Activated naive CD4-positive, alpha-beta T cell treated with anti-CD3 and anti-CD28 coated beads for 36 hours (primary cell): ENCODE data around the gene KNDC1. TPM values are rescaled to one million over a fixed set of nuclear protein-coding genes. Genes with fewer than 3 reads are reported as not detected.
"Not testable (repeated sequence)": the region's sequence is repeated elsewhere in the genome, so short reads cannot be mapped to it uniquely, and the experiment has no call there.

Experiments
- CTCF ChIA-PET: fragments of 350-600 bp; sonication (Branson Sonifier 250); formaldehyde crosslinking; loops from one replicate; lab custom pipeline; 2021; ENCODE audit warnings: antibody characterized with exemption; lab: Charles Lee
- DNase-seq: peaks from one replicate; pipeline ENCODE4 v3.0.0-alpha.2; 2020
- H3K27ac Mint-ChIP-seq: one replicate; pipeline ENCODE4 v1.8.0; 2021; ENCODE audit warnings: mild to moderate bottlenecking, mixed read lengths
- H3K27me3 Mint-ChIP-seq: one replicate; pipeline ENCODE4 v1.8.0; 2021; ENCODE audit warnings: low read depth, mixed read lengths
- H3K36me3 Mint-ChIP-seq: one replicate; pipeline ENCODE4 v1.8.0; 2021; ENCODE audit warnings: low read depth, mixed read lengths
- H3K4me1 Mint-ChIP-seq: one replicate; pipeline ENCODE4 v1.8.0; 2021; ENCODE audit warnings: low read depth, mixed read lengths
- H3K4me3 Mint-ChIP-seq: one replicate; pipeline ENCODE4 v1.8.0; 2021; ENCODE audit warnings: mild to moderate bottlenecking, moderate library complexity, mixed read lengths
- H3K9me3 Mint-ChIP-seq: one replicate; pipeline ENCODE4 v1.8.0; 2021; ENCODE audit warnings: mixed read lengths
- intact Hi-C: fragments of 100-400 bp; cut with micrococcal nuclease; formaldehyde crosslinking; loops from one replicate; pipeline ENCODE4 v1.15.1; 2023
- total RNA-seq, 2 experiments: library from RNA; stranded (reverse); gene quantifications; one replicate each; pipeline ENCODE4 v1.2.3, GENCODE V29; 2021

The KNDC1 gene
- total RNA-seq, 2 experiments from 2014 or later = not detected

GRCh38 chr10:133219782-133220181, 59.8 kb downstream of the KNDC1 start:
- no peak for DNase-seq
- intact Hi-C loops = no loop called here
- H3K4me3 Mint-ChIP-seq = no peak overlapping the region
- no peaks in the 10 kb centered on the region for H3K36me3 Mint-ChIP-seq
- H3K27me3 Mint-ChIP-seq = peaks cover 5% of the 10 kb centered on the region
- H3K4me1 Mint-ChIP-seq = no peaks in the 10 kb centered on the region
- CTCF ChIA-PET = no interaction called here
- H3K9me3 Mint-ChIP-seq = no peaks in the 10 kb centered on the region
- no peak overlapping the region for H3K27ac Mint-ChIP-seq

GRCh38 chr10:133221331-133221730, 61.3 kb downstream of the KNDC1 start:
- no peak for DNase-seq
- intact Hi-C loops = no loop called here
- H3K4me1 Mint-ChIP-seq = peaks cover 7% of the 10 kb centered on the region
- H3K27me3 Mint-ChIP-seq = peaks cover 10% of the 10 kb centered on the region
- H3K36me3 Mint-ChIP-seq = no peaks in the 10 kb centered on the region
- H3K27ac Mint-ChIP-seq = no peak overlapping the region
- CTCF ChIA-PET = no interaction called here
- H3K4me3 Mint-ChIP-seq = no peak overlapping the region
- H3K9me3 Mint-ChIP-seq = no peaks in the 10 kb centered on the region

GRCh38 chr10:133221756-133222155, 61.7 kb downstream of the KNDC1 start:
- DNase-seq, intact Hi-C loops, H3K36me3 Mint-ChIP-seq, CTCF ChIA-PET, H3K27ac Mint-ChIP-seq, H3K9me3 Mint-ChIP-seq, H3K4me3 Mint-ChIP-seq: not testable (repeated sequence)
- H3K4me1 Mint-ChIP-seq = peaks cover 11% of the 10 kb centered on the region
- peaks cover 14% of the 10 kb centered on the region for H3K27me3 Mint-ChIP-seq

GRCh38 chr10:133224076-133224475, 64.1 kb downstream of the KNDC1 start:
- Mint-ChIP-seq H3K36me3 (no peaks in the 10 kb centered on the region), H3K27ac (no peak overlapping the region), H3K4me1 (peaks cover 12% of the 10 kb centered on the region), H3K4me3 (no peak overlapping the region), H3K9me3 (no peaks in the 10 kb centered on the region), H3K27me3 (peaks cover 29% of the 10 kb centered on the region)
- intact Hi-C loops = no loop called here
- DNase-seq = no peak
- CTCF ChIA-PET = no interaction called here

GRCh38 chr10:133224756-133225372, 64.8 kb downstream of the KNDC1 start:
- DNase-seq = no peak
- no peaks in the 10 kb centered on the region for H3K9me3 Mint-ChIP-seq
- H3K27me3 Mint-ChIP-seq = peaks cover 35% of the 10 kb centered on the region
- intact Hi-C loops = loop anchor here (5.0 kb wide), 1 partner anchor 283 kb away; the partner anchor contains the start of gene CFAP46
- no peak overlapping the region for H3K27ac Mint-ChIP-seq
- CTCF ChIA-PET = interaction anchor here (1.0 to 1.9 kb wide), 2 partner anchors 14 to 82 kb away, joined by 3 to 7 read pairs; no protein-coding TSS in a partner anchor
- no peak overlapping the region for H3K4me3 Mint-ChIP-seq
- peaks cover 17% of the 10 kb centered on the region for H3K4me1 Mint-ChIP-seq
- no peaks in the 10 kb centered on the region for H3K36me3 Mint-ChIP-seq

- Mint-ChIP-seq H3K4me1 (peaks cover 17% of the 10 kb centered on the region), H3K9me3 (no peaks in the 10 kb centered on the region), H3K4me3 (no peak overlapping the region), H3K27me3 (peaks cover 35% of the 10 kb centered on the region), H3K27ac (no peak overlapping the region), H3K36me3 (no peaks in the 10 kb centered on the region)
- CTCF ChIA-PET = interaction anchor here (1.0 to 1.9 kb wide), 2 partner anchors 13 to 83 kb away, joined by 3 to 7 read pairs; no protein-coding TSS in a partner anchor
- peak; percentile 49 for DNase-seq
- intact Hi-C loops = loop anchor here (1.0 to 5.0 kb wide), 3 partner anchors 33 to 283 kb away; partner anchors contain the start of gene CFAP46
Observed at GRCh38 chr10:133225707-133226191, 65.7 kb downstream of the KNDC1 start.

GRCh38 chr10:133226251-133226808, 66.3 kb downstream of the KNDC1 start:
- Mint-ChIP-seq H3K4me3 (no peak overlapping the region), H3K4me1 (peaks cover 17% of the 10 kb centered on the region), H3K36me3 (no peaks in the 10 kb centered on the region), H3K27me3 (peaks cover 34% of the 10 kb centered on the region), H3K9me3 (no peaks in the 10 kb centered on the region), H3K27ac (no peak overlapping the region)
- peak; percentile 50 for DNase-seq
- CTCF ChIA-PET = interaction anchor here (1.0 to 1.9 kb wide), 3 partner anchors 83 to 106 kb away, joined by 4 to 7 read pairs (median 5); no protein-coding TSS in a partner anchor
- intact Hi-C loops = loop anchor here (1.0 to 5.0 kb wide), 3 partner anchors 32 to 284 kb away; partner anchors contain the start of gene CFAP46

- no peak for DNase-seq
- Mint-ChIP-seq H3K4me1 (peaks cover 20% of the 10 kb centered on the region), H3K4me3 (no peak overlapping the region), H3K27ac (no peak overlapping the region), H3K9me3 (no peaks in the 10 kb centered on the region), H3K36me3 (no peaks in the 10 kb centered on the region), H3K27me3 (peaks cover 41% of the 10 kb centered on the region)
- intact Hi-C loops = loop anchor here (2.0 to 5.0 kb wide), 2 partner anchors 32 to 285 kb away; partner anchors contain the start of gene CFAP46
- CTCF ChIA-PET = interaction anchor here (0.8 to 1.4 kb wide), 4 partner anchors 9 to 105 kb away, joined by 3 to 5 read pairs (median 4); no protein-coding TSS in a partner anchor
Observed at GRCh38 chr10:133227256-133227655, 67.2 kb downstream of the KNDC1 start.

GRCh38 chr10:133229265-133230043, 69.4 kb downstream of the KNDC1 start:
- DNase-seq = no peak
- CTCF ChIA-PET = interaction anchor here (1.0 kb wide), 1 partner anchor 133 kb away, joined by 3 read pairs; no protein-coding TSS in a partner anchor
- Mint-ChIP-seq H3K4me3 (no peak overlapping the region), H3K27ac (no peak overlapping the region), H3K9me3 (no peaks in the 10 kb centered on the region), H3K27me3 (peaks cover 57% of the 10 kb centered on the region), H3K4me1 (peaks cover 20% of the 10 kb centered on the region), H3K36me3 (no peaks in the 10 kb centered on the region)
- intact Hi-C loops = loop anchor here (5.0 kb wide), 1 partner anchor 287 kb away; the partner anchor contains the start of gene CFAP46

GRCh38 chr10:133230044-133230361, 70.0 kb downstream of the KNDC1 start, which contains the start of gene UTF1:
TSS of gene UTF1 (plus strand) at chr10:133230217. CDS start at chr10:133230289, 72 bp downstream.
- intact Hi-C loops = no loop called here
- Mint-ChIP-seq H3K9me3 (no peaks in the 10 kb centered on the region), H3K36me3 (no peaks in the 10 kb centered on the region), H3K27me3 (peaks cover 60% of the 10 kb centered on the region), H3K4me3 (no peak within 1 kb of the TSS), H3K27ac (no peak within 1 kb of the TSS), H3K4me1 (peaks cover 22% of the 10 kb centered on the region)
- DNase-seq = no peak
- CTCF ChIA-PET = interaction anchor here (1.0 kb wide), 1 partner anchor 134 kb away, joined by 3 read pairs; no protein-coding TSS in a partner anchor

GRCh38 chr10:133230387-133231195, 70.6 kb downstream of the KNDC1 start:
- Mint-ChIP-seq H3K36me3 (no peaks in the 10 kb centered on the region), H3K27me3 (peaks cover 62% of the 10 kb centered on the region), H3K27ac (no peak overlapping the region), H3K4me3 (no peak overlapping the region), H3K9me3 (no peaks in the 10 kb centered on the region), H3K4me1 (peaks cover 23% of the 10 kb centered on the region)
- no peak for DNase-seq
- CTCF ChIA-PET = no interaction called here
- intact Hi-C loops = no loop called here
